Non-pigmented ciliary epithelial cell (primary cell): ENCODE data around the gene PPP2R3B.
"Not testable (repeated sequence)": the region's sequence is repeated elsewhere in the genome, so short reads cannot be mapped to it uniquely, and the experiment has no call there.

Experiments
- DNase-seq: peaks from one replicate; pipeline ENCODE4 v3.0.0-alpha.2; 2010; ENCODE audit warnings: low read depth

The PPP2R3B gene

DNA sequence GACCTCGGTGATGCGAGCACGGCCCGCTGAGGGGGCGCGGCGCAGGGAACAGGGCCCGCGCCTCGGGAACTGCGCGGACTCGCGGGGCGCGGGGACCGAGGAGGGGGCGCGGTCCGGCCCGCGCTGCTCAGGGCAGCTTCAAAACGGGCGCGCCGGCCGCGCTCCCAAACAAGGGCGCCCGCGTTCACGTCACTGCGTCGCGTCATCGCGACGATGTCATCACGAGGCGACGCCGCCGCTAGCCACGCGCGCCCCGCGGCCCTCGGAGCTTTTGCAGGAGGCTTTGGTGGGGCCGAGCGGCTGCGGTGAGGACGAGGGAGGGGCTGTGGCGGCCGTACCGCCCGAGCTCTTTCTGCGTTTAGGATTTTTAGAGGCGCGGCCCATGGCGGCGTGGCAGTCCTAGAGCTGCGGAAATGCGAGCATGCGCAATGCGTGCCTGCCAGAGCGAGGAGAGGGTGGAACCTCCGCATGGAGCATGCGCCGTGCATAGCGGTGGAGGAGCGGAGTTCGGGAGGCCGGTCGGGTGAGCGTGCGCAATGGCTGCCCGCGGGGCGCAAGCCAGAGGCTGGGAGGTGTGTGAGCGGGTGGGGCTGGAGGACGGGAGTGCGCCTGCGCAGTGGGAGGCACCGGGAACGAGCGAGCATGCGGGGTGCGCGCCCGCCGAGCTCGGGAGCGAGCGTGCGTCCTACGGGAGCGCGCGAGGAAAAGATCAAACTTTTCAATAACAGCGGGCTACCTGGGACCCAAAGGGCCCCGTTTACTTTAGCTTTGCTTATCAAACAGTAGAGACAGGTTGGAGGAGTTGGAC lies at the start of gene PPP2R3B:
PPP2R3B (minus strand) TSS at position 140 of the 808 bp plus-strand sequence. CDS start 216 bp downstream, outside the sequence.
- DNase-seq = peak; percentile 88

GRCh38 chrX:435536-436122 lies 48.9 kb upstream of the PPP2R3B start:
- DNase-seq = no peak

DNA sequence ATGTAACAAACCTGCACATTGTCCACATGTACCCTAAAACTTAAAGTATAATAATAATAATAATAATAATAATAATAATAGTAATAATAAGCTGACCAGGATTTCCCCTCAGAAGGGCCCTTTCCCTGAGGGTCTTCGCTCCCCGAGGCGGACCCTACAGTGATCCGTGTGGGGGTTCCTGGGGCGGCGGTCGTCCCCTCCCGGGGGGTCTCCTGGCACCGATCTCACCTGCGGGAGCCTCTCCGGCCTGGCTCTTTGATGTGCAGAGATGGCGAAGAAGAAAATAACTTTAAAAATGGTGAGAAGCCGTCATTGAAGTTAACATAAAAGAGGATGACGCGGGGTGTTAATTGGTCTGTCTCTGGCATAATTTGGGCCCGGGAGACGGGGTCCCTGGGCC lies 48.2 kb upstream of the PPP2R3B start:
- no peak for DNase-seq

DNA sequence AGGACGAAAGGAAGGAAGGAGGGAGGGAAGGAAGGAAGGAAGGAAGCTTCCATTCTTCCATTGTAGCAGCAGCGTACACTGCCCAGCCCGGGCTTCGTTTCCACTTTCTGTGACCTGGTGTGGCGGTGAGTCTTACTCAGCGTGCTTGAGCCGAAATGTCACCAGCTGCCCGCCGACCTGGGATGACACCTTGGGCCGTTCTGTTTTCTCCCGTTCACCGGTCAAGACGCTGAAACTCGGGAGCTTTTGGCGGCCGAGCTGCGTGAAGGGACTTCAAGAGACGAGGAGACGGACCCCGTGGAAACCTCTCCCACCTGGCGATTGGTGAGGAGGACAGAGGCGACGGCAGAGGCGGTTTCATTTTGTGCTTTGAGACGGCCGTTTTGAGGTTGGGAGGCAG lies 47.1 kb upstream of the PPP2R3B start:
- DNase-seq = no peak

- DNase-seq = not testable (repeated sequence)
These were observed 46.0 kb upstream of the PPP2R3B start for GRCh38 chrX:432666-433065.

- no peak for DNase-seq
These were observed 44.9 kb upstream of the PPP2R3B start for GRCh38 chrX:431492-432111.

- no peak for DNase-seq
These were observed 44.3 kb upstream of the PPP2R3B start for GRCh38 chrX:431056-431455.

- no peak for DNase-seq
These were observed 42.6 kb upstream of the PPP2R3B start for GRCh38 chrX:429266-429825.

DNA sequence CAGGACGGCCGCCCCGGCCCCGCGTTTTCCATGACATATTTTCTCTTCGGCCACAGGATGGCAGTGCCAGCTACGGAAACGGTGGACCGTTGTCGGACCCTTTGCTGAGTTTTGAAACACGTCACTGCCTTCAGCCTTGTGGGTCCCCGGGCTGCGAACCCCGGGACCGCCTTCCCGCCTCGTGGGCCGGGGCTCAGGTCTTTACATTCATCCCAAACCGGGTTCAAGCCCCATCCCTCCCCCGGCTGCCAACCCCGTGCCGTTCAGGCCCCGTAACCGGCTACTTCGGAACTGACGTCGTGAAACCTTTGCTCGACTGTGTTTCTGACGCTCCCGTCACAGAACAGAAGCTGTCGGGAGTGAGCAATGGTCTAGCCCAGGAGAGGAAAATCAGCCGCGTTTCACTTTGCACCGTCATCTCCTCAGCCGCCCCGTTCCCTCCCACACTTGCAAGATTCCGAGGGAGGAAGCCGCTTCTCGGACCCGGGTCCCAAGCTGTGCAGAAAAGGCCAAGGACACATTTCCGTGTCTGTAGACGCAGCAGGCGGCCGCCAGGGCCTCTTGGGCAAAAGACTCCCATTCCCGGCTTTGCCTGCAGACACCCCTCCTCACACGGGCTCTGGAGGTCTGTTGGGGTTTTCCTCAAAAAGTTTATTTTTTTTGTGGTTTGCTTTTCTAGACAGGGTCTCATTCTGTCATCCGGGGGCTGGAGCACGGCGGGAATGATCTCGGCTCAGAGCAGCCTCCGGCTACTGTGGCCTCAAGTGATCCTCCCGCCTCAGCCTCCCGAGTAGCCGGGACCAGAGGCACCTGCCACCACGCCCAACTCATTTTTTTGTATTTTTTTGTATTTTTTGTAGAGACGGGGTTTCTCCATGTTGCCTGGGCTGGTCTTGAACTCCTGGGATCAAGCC lies 41.4 kb upstream of the PPP2R3B start:
- no peak for DNase-seq

- DNase-seq = no peak
These were observed 40.2 kb upstream of the PPP2R3B start for GRCh38 chrX:426881-427280.

- DNase-seq = no peak
These were observed 38.3 kb upstream of the PPP2R3B start for GRCh38 chrX:425056-425455.

- no peak for DNase-seq
These were observed 35.1 kb upstream of the PPP2R3B start for GRCh38 chrX:421646-422391.

DNA sequence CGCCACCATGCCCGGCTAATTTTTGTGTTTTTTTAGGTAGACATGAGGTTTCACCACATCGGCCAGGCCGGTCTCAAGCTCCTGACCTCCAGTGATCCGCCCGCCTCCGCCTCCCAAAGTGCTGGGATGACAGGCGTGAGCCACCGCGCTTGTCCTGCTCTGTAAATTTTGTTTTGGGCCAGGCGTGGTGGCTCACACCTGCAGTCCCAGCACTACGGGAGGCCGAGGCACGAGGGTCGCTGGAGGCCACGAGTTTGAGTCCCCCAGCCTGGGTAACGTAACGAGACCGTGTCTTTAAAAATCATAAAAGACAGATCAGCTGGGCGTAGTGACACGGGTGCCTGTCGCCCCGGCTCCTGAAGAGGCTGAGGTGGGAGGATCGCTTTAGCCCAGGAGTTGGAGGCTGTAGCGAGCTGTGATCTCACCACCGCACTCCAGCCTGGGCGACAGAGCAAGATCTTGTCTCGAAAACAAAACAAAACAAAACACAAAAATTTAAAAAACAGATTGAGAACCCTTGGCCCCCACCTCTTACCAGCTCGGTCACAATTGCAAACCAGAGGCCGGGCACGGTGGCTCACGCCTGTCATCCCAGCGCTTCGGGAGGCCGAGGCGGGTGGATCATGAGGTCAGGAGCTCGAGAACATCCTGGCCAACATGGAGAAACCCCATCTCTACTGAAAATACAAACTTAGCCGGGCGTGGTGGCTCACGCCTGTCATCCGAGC lies 34.0 kb upstream of the PPP2R3B start:
- no peak for DNase-seq

GRCh38 chrX:418927-419729 lies 32.4 kb upstream of the PPP2R3B start:
- no peak for DNase-seq

DNA sequence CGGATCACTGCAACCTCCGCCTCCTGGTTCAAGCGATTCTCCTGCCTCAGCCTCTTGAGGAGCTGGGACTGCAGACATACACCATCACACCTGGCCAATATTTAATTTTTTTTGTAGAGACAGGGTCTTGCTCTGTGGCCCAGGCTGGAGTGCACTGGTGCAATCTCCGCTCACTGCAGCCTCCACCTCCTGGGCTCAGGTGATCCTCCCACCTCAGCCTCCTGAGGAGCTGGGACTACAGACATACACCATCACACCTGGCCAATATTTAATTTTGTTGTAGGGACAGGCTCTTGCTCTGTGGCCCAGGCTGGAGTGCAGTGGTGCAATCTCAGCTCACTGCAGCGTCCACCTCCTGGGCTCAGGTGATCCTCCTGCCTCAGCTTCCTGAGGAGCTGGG lies 28.8 kb upstream of the PPP2R3B start:
- not testable (repeated sequence) for DNase-seq

DNA sequence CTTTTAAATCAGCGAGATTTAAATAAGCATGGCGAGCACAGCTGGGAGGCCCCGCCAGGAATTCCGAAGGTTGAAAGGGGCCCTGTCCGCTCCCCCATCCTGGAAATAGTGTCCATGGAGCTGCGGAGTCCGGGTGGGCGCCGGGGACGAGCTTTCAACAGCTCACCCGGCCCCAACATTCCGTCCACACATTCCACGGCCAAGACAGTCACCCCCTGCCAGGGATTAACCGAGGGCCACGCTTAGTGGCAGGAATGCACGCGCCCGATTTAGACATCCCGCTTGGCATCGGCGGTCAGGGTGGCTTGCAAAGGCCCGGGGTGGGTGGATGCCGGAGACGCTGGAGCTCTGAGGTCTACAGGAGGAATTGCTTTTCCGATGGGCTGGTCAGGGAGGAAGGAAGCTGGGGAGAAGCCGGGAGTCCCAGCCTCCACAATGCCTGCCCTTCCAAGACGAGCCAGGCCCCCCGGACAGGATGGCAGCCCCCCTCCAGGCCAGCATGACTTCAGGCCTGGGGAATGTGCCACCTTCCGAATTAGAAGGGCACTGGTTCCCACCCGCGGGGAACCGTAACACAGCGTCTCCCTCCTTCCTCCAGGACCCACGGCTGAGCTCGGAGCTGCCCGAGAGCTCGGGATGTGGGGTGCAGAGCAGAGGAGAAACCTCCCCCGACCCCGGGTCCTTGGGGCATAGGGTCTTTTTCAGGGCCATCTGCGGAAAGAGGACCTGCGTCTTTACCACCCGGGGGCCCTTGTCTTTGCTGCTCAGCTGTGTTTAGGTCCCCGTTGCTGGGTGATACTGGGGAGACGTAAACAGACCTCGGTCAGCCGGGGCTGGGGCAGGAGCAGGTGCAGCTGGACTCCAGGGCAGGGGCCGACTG lies 26.9 kb upstream of the PPP2R3B start:
- no peak for DNase-seq

DNA sequence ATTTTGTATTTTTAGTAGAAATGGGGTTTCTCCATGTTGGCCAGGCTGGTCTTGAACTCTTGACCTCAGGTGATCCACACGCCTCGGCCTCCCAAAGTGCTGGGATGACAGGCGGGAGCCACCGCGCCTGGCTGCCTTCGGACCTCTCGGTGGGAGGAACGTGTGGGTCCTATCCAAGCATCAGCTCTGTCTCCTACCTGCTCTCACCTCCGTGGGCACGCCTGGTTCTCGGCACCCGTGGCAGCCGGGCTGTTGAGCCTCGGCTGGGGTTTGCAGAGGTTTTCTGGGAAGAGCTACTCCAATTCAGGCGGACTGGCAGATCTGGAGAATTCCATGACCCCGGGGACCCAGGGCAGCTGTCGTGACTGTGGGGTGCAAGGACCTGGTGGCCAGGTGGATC lies 23.6 kb upstream of the PPP2R3B start:
- DNase-seq = no peak

- no peak for DNase-seq
These were observed 18.4 kb upstream of the PPP2R3B start for GRCh38 chrX:405149-405548.

GRCh38 chrX:404656-405055 lies 17.9 kb upstream of the PPP2R3B start:
- no peak for DNase-seq
